ENCODE data around the gene RAD54L. TPM values are rescaled to one million over a fixed set of nuclear protein-coding genes. Genes with fewer than 3 reads are reported as not detected.

RAD54L gene
- total and polyA plus RNA-seq, 2 experiments from 2014 or later, result 3.0 to 4.4 TPM

DNA sequence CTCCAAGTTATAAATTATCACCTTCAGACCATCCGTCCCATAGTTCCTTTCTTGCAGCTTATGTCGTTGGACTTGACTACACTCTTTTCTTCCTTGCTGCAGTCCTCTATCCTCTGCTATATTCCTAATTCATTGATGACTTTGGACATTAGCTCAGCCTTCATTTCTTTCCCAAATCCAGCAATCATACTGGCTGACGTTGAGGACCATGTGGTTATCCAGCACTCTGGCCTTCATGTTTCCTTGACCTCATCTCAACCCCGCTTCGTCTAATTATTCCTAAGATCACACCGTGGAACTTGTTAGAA, 27.4 kb downstream of the RAD54L start:
- peaks cover 10% of the 10 kb centered on the region; the same call in 1 of the 2 replicates for H3K36me3 ChIP-seq (ENCODE audit: low read depth)
- DNase-seq, result no peak
- no peak overlapping the region for H3K27ac ChIP-seq
- in situ Hi-C loops (cut with MboI), result no loop called here
- no peak overlapping the region for H3K4me2 ChIP-seq (ENCODE audit: unreplicated experiment)
- no peaks in the 10 kb centered on the region for H3K27me3 ChIP-seq (replicated peaks; ENCODE audit: insufficient read depth)
- no peak overlapping the region for H3K4me3 ChIP-seq
- no peaks in the 10 kb centered on the region for H4K20me1 ChIP-seq (ENCODE audit: insufficient read depth)
- no peak overlapping the region for H3K9ac ChIP-seq
- H3F3A ChIP-seq (ENCODE audit: insufficient read depth), result peaks cover 15% of the 10 kb centered on the region; the same call in 1 of the 2 replicates
- 84 to 89% methylated on average over 6 of the region's 6 CpGs for WGBS, 2 experiments (ENCODE audit: low coverage in 1 of 2, low lambda C conversion rate in 2 of 2, missing lambda C conversion rate in 2 of 2)
- H3K79me2 ChIP-seq (ENCODE audit: insufficient read depth), result no peaks in the 10 kb centered on the region
- H3K4me1 ChIP-seq (ENCODE audit: insufficient read depth), result no peaks in the 10 kb centered on the region
- no peaks in the 10 kb centered on the region for H3K9me2 ChIP-seq (ENCODE audit: insufficient read depth)
- no peaks in the 10 kb centered on the region for H3K9me3 ChIP-seq (ENCODE audit: low read depth)
- TF ChIP-seq EZH2phosphoT487 (IDR thresholded peaks at IDR 0.05; ENCODE audit: insufficient read depth, low read depth), result no peak
- TF ChIP-seq EZH2 (IDR thresholded peaks at IDR 0.05; ENCODE audit: insufficient read depth, poor library complexity, severe bottlenecking), result no peak
- H2AFZ ChIP-seq, result no peak overlapping the region

DNA sequence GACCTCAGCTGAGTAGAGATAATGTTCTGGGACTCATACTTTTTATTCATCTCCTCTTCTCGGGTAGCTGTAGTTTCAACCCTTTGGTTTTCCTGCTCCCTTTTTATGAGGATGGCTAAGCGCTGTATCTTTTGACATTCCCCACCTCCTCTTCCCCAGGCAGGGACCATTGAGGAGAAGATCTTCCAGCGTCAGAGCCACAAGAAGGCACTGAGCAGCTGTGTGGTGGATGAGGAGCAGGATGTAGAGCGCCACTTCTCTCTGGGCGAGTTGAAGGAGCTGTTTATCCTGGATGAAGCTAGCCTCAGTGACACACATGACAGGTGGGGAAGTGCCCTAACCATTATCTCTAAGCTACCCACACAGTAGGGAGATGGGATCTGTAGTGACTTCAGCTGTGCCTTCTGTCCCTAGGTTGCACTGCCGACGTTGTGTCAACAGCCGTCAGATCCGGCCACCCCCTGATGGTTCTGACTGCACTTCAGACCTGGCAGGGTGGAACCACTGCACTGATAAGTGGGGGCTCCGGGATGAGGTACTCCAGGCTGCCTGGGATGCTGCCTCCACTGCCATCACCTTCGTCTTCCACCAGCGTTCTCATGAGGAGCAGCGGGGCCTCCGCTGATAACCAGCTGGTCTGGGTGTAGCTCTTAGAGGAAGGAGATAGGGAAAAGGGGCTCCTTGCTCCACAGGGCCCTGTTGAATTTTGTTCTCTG, 30.3 kb downstream of the RAD54L start:
- Histone ChIP-seq H3K9ac (no peak overlapping the region), H3K9me3 (ENCODE audit: low read depth) (no peaks in the 10 kb centered on the region), H3F3A (ENCODE audit: insufficient read depth) (peaks cover 15% of the 10 kb centered on the region; the same call in 1 of the 2 replicates), H3K27ac (no peak overlapping the region), H4K20me1 (ENCODE audit: insufficient read depth) (no peaks in the 10 kb centered on the region), H3K4me2 (ENCODE audit: unreplicated experiment) (no peak overlapping the region), H2AFZ (no peak overlapping the region), H3K36me3 (ENCODE audit: low read depth) (peaks cover 25% of the 10 kb centered on the region), H3K79me2 (ENCODE audit: insufficient read depth) (peaks cover 7% of the 10 kb centered on the region; the same call in 1 of the 2 replicates), H3K4me1 (ENCODE audit: insufficient read depth) (no peaks in the 10 kb centered on the region), H3K4me3 (no peak overlapping the region), H3K27me3 (replicated peaks; ENCODE audit: insufficient read depth) (no peaks in the 10 kb centered on the region), H3K9me2 (ENCODE audit: insufficient read depth) (no peaks in the 10 kb centered on the region)
- no peak for TF ChIP-seq EZH2 (IDR thresholded peaks at IDR 0.05; ENCODE audit: insufficient read depth, poor library complexity, severe bottlenecking)
- no peak for TF ChIP-seq EZH2phosphoT487 (IDR thresholded peaks at IDR 0.05; ENCODE audit: insufficient read depth, low read depth)
- 79 to 88% methylated on average over 14 of the region's 14 CpGs for WGBS, 2 experiments (ENCODE audit: low coverage in 1 of 2, low lambda C conversion rate in 2 of 2, missing lambda C conversion rate in 2 of 2)
- in situ Hi-C loops (cut with MboI), result no loop called here
- DNase-seq, result no peak

DNA sequence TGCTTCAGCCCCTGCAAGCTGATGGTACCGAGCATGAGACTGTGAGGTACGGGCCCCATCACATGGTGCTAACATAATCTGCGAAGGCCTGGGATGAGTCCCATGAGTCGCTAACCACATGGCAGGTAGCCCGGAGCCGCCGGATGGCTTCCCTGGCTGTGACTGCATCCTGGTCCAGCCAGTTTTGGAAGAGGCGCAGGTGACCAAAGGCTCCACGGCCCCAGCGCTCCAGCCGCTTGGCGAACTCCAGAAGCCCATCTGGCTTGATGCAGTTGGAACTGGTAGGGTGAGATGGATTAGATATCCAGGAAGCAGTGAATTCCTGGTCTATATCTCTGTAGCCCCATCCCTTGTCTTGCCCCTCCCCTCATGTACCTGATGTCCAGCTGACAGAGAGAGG, 31.2 kb downstream of the RAD54L start:
- Histone ChIP-seq H3K27ac (no peak overlapping the region), H3K4me1 (ENCODE audit: insufficient read depth) (no peaks in the 10 kb centered on the region), H3K27me3 (replicated peaks; ENCODE audit: insufficient read depth) (no peaks in the 10 kb centered on the region), H3K4me2 (ENCODE audit: unreplicated experiment) (no peak overlapping the region), H3K9me2 (ENCODE audit: insufficient read depth) (no peaks in the 10 kb centered on the region), H3K9ac (no peak overlapping the region), H3K79me2 (ENCODE audit: insufficient read depth) (peaks cover 16% of the 10 kb centered on the region), H2AFZ (no peak overlapping the region), H3F3A (ENCODE audit: insufficient read depth) (peaks cover 15% of the 10 kb centered on the region; the same call in 1 of the 2 replicates), H3K9me3 (ENCODE audit: low read depth) (no peaks in the 10 kb centered on the region), H3K4me3 (no peak overlapping the region), H4K20me1 (ENCODE audit: insufficient read depth) (no peaks in the 10 kb centered on the region), H3K36me3 (ENCODE audit: low read depth) (peaks cover 27% of the 10 kb centered on the region)
- TF ChIP-seq EZH2phosphoT487 (IDR thresholded peaks at IDR 0.05; ENCODE audit: insufficient read depth, low read depth) (no peak), EZH2 (IDR thresholded peaks at IDR 0.05; ENCODE audit: insufficient read depth, poor library complexity, severe bottlenecking) (no peak)
- in situ Hi-C loops (cut with MboI), result no loop called here
- WGBS, 2 experiments (ENCODE audit: low coverage in 1 of 2, low lambda C conversion rate in 2 of 2, missing lambda C conversion rate in 2 of 2), result 84 to 85% methylated on average over 12 of the region's 12 CpGs
- DNase-seq, result no peak

DNA sequence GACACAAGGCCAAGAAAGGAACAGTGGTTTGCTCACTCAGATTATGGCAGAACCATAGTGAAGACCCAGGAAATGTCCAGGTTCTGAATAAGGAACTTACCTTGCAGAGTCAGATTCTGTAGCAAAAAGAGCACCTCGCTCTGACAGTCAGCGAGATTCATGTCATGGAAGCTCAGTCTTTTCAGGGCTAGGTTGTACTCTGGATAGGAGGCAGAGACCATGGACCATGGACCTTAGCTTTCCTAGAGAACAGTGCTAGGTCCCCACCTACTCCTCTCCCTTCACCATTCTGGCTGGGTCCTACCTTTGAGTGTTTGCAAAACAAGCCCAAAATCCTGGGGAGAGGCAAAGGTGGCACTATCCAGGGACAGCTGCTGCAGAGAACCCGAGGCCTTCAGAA, 32.5 kb downstream of the RAD54L start:
- WGBS, 2 experiments (ENCODE audit: low coverage in 1 of 2, low lambda C conversion rate in 2 of 2, missing lambda C conversion rate in 2 of 2), result 81 to 89% methylated on average over 3 of the region's 3 CpGs
- H3K79me2 ChIP-seq (ENCODE audit: insufficient read depth), result peaks cover 27% of the 10 kb centered on the region
- no peaks in the 10 kb centered on the region for H3K9me3 ChIP-seq (ENCODE audit: low read depth)
- no peak overlapping the region for H3K4me2 ChIP-seq (ENCODE audit: unreplicated experiment)
- no peak overlapping the region for H2AFZ ChIP-seq
- peaks cover 15% of the 10 kb centered on the region; the same call in 1 of the 2 replicates for H3F3A ChIP-seq (ENCODE audit: insufficient read depth)
- in situ Hi-C loops (cut with MboI), result no loop called here
- no peak overlapping the region for H3K9ac ChIP-seq
- no peak for TF ChIP-seq EZH2phosphoT487 (IDR thresholded peaks at IDR 0.05; ENCODE audit: insufficient read depth, low read depth)
- no peak for TF ChIP-seq EZH2 (IDR thresholded peaks at IDR 0.05; ENCODE audit: insufficient read depth, poor library complexity, severe bottlenecking)
- H3K27me3 ChIP-seq (replicated peaks; ENCODE audit: insufficient read depth), result no peaks in the 10 kb centered on the region
- H3K4me3 ChIP-seq, result no peak overlapping the region
- H3K27ac ChIP-seq, result no peak overlapping the region
- peaks cover 39% of the 10 kb centered on the region for H3K36me3 ChIP-seq (ENCODE audit: low read depth)
- no peaks in the 10 kb centered on the region for H4K20me1 ChIP-seq (ENCODE audit: insufficient read depth)
- H3K9me2 ChIP-seq (ENCODE audit: insufficient read depth), result no peaks in the 10 kb centered on the region
- DNase-seq, result no peak
- peaks cover 3% of the 10 kb centered on the region; the same call in 1 of the 2 replicates for H3K4me1 ChIP-seq (ENCODE audit: insufficient read depth)

Measured in GM23248 (cell line).